Measurements from ENCODE around the gene C10orf90.

DNA sequence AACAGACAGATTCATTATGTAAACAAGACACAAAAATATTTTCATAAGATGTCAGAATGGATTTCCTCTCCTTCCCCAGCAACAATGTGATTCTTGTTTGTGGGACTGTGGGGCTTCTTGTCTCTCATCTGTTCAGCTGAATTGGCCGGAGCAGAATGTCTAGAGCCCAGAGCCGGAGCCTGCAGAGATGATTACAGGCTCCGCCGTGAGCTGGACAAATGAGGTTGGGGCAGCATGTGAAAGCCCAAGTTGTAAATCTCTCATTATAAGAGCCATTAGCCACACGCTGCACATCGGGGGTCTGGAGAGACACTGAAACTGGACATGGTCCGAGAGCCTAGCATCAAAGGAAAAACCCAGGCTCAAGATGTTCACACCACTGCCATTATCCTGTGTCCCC lies 145.2 kb downstream of the C10orf90 start:
- TF ChIP-seq POLR2A (IDR thresholded peaks at IDR 0.05; ENCODE audit: low read depth) (no peak), CTCF (IDR thresholded peaks at IDR 0.05) (no peak), EP300 (IDR thresholded peaks at IDR 0.05) (no peak), POLR2AphosphoS5 (IDR thresholded peaks at IDR 0.05) (no peak)
